Measurements from ENCODE around the gene CEP162.
"Not testable (repeated sequence)": the region's sequence is repeated elsewhere in the genome, so short reads cannot be mapped to it uniquely, and the experiment has no call there.

Gene CEP162

DNA sequence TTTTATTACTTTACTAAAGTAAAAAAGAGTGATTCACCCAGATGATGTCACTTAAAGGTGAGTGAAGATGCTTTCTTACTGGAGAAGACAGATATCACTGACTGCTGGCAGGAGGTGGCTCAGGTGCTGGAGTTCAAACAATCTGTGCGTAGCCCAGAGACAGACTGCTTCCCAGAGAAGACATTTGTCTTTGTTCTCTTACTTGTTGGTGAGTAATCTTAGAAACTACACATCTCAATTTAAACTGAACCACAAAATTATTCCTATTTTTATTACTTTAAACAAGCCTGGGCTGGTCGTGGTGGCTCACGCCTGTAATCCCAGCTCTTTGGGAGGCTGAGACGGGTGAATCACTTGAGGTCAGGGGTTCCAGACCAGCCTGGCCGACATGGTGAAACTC lies 92.2 kb downstream of the CEP162 start:
- no peaks in the 10 kb centered on the region for H3F3A ChIP-seq (ENCODE audit: insufficient read depth)
- TF ChIP-seq EZH2phosphoT487 (conservative IDR thresholded peaks at IDR 0.05; ENCODE audit: low read length) = no peak
- TF ChIP-seq, protein P1, sequence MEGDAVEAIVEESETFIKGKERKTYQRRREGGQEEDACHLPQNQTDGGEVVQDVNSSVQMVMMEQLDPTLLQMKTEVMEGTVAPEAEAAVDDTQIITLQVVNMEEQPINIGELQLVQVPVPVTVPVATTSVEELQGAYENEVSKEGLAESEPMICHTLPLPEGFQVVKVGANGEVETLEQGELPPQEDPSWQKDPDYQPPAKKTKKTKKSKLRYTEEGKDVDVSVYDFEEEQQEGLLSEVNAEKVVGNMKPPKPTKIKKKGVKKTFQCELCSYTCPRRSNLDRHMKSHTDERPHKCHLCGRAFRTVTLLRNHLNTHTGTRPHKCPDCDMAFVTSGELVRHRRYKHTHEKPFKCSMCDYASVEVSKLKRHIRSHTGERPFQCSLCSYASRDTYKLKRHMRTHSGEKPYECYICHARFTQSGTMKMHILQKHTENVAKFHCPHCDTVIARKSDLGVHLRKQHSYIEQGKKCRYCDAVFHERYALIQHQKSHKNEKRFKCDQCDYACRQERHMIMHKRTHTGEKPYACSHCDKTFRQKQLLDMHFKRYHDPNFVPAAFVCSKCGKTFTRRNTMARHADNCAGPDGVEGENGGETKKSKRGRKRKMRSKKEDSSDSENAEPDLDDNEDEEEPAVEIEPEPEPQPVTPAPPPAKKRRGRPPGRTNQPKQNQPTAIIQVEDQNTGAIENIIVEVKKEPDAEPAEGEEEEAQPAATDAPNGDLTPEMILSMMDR (IDR thresholded peaks at IDR 0.05; ENCODE audit: insufficient read depth, low read length, poor library complexity, severe bottlenecking) = no peak
- H3K4me2 ChIP-seq (ENCODE audit: low read depth, low read length, poor library complexity, severe bottlenecking) = no peak overlapping the region
- H3K9me3 ChIP-seq (ENCODE audit: insufficient read depth, low read length) = no peaks in the 10 kb centered on the region
- no peaks in the 10 kb centered on the region for H4K20me1 ChIP-seq (ENCODE audit: low read depth, low read length)
- no peaks in the 10 kb centered on the region for H3K79me2 ChIP-seq (ENCODE audit: insufficient read depth, low read length)
- H3K27ac ChIP-seq (ENCODE audit: low read depth, low read length) = no peak overlapping the region
- no peak overlapping the region for H3K9ac ChIP-seq (ENCODE audit: low read length)
- H3K27me3 ChIP-seq (ENCODE audit: low read length) = no peaks in the 10 kb centered on the region
- H2AFZ ChIP-seq (ENCODE audit: low read depth, low read length, severe bottlenecking) = no peak overlapping the region
- H3K36me3 ChIP-seq (ENCODE audit: low read length) = no peaks in the 10 kb centered on the region
- no peak overlapping the region for H3K4me3 ChIP-seq (ENCODE audit: insufficient read depth, low read length, poor library complexity, severe bottlenecking)
- no peaks in the 10 kb centered on the region for H3K9me2 ChIP-seq (replicated peaks; ENCODE audit: insufficient read depth, low read length)

DNA sequence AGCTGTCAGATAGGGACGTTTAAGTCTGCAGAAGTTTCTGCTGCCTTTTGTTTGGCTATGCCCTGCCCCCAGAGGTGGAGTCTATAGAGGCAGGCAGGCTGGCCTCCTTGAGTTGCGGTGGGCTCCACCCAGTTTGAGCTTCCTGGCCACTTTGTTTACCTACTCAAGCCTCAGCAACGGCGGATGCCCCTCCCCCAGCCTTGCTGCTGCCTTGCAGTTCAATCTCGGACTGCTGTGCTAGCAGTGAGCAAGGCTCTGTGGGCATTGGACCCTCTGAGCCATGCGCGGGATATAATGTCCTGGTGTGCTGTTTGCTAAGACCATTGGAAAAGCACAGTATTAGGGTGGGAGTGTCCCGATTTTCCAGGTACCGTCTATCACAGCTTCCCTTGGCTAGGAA lies 94.1 kb downstream of the CEP162 start:
- not testable (repeated sequence) for H3K27ac ChIP-seq (ENCODE audit: low read depth, low read length); H3K27me3 ChIP-seq (ENCODE audit: low read length); H3F3A ChIP-seq (ENCODE audit: insufficient read depth); H2AFZ ChIP-seq (ENCODE audit: low read depth, low read length, severe bottlenecking); H3K9me2 ChIP-seq (replicated peaks; ENCODE audit: insufficient read depth, low read length); H3K9ac ChIP-seq (ENCODE audit: low read length); H3K4me3 ChIP-seq (ENCODE audit: insufficient read depth, low read length, poor library complexity, severe bottlenecking); H3K9me3 ChIP-seq (ENCODE audit: insufficient read depth, low read length); H4K20me1 ChIP-seq (ENCODE audit: low read depth, low read length); H3K36me3 ChIP-seq (ENCODE audit: low read length); H3K79me2 ChIP-seq (ENCODE audit: insufficient read depth, low read length); H3K4me2 ChIP-seq (ENCODE audit: low read depth, low read length, poor library complexity, severe bottlenecking)

DNA sequence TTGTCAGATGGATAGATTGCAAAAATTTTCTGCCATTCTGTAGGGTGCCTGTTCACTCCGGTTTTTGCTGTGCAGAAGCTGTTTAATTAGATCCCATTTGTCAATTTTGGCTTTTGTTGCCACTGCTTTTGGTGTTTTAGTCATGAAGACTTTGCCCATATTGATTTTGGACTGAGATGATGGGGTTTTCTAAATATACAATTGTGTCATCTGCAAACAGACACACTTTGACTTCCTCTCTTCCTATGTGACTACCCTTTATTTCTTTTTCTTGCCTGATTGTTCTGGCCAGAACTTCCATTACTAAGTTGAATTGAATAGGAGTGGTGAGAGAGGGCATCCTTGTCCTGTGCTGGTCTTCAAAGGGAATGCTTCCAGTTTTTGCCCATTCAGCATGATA lies 97.9 kb downstream of the CEP162 start:
- not testable (repeated sequence) for H3K36me3 ChIP-seq (ENCODE audit: low read length); H3K9me2 ChIP-seq (replicated peaks; ENCODE audit: insufficient read depth, low read length); H3K9me3 ChIP-seq (ENCODE audit: insufficient read depth, low read length); H3F3A ChIP-seq (ENCODE audit: insufficient read depth); H3K79me2 ChIP-seq (ENCODE audit: insufficient read depth, low read length); H3K9ac ChIP-seq (ENCODE audit: low read length); H2AFZ ChIP-seq (ENCODE audit: low read depth, low read length, severe bottlenecking); H3K4me3 ChIP-seq (ENCODE audit: insufficient read depth, low read length, poor library complexity, severe bottlenecking); H3K27ac ChIP-seq (ENCODE audit: low read depth, low read length); H3K4me2 ChIP-seq (ENCODE audit: low read depth, low read length, poor library complexity, severe bottlenecking); H4K20me1 ChIP-seq (ENCODE audit: low read depth, low read length); H3K27me3 ChIP-seq (ENCODE audit: low read length)

DNA sequence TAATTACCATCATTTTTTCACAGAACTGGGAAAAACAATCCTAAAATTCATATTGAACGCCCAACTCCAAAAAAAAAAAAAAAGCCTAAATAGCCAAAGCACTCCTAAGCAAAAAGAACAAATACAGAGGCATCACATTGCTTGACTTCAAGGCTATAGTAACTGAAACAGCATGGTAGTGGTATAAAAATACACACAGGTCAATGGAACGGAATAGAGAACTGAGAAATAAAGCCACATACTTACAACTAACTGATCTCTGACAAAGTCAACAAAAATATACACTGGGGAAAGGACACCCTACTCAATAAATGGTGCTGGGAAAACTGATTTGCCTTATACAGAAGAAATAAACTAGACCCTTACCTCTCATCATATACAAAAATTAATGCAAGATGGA lies 104.3 kb downstream of the CEP162 start:
- H3K79me2 ChIP-seq (ENCODE audit: insufficient read depth, low read length) = no peaks in the 10 kb centered on the region
- H3K9me2 ChIP-seq (replicated peaks; ENCODE audit: insufficient read depth, low read length) = no peaks in the 10 kb centered on the region
- no peaks in the 10 kb centered on the region for H3K27me3 ChIP-seq (ENCODE audit: low read length)
- H2AFZ ChIP-seq (ENCODE audit: low read depth, low read length, severe bottlenecking) = no peak overlapping the region
- no peaks in the 10 kb centered on the region for H3F3A ChIP-seq (ENCODE audit: insufficient read depth)
- no peak for TF ChIP-seq EZH2phosphoT487 (conservative IDR thresholded peaks at IDR 0.05; ENCODE audit: low read length)
- TF ChIP-seq, protein P1 (IDR thresholded peaks at IDR 0.05; ENCODE audit: insufficient read depth, low read length, poor library complexity, severe bottlenecking) = no peak
- no peaks in the 10 kb centered on the region for H3K9me3 ChIP-seq (ENCODE audit: insufficient read depth, low read length)
- no peak overlapping the region for H3K4me2 ChIP-seq (ENCODE audit: low read depth, low read length, poor library complexity, severe bottlenecking)
- H3K9ac ChIP-seq (ENCODE audit: low read length) = no peak overlapping the region
- H3K36me3 ChIP-seq (ENCODE audit: low read length) = 0 out of 2 replicates have a peak, but pooled peaks cover 4% of the 10 kb centered on the region
- H3K4me3 ChIP-seq (ENCODE audit: insufficient read depth, low read length, poor library complexity, severe bottlenecking) = no peak overlapping the region
- no peaks in the 10 kb centered on the region for H4K20me1 ChIP-seq (ENCODE audit: low read depth, low read length)
- H3K27ac ChIP-seq (ENCODE audit: low read depth, low read length) = no peak overlapping the region
